NCI-H2081 (cell line): ENCODE measurements around the gene TTC28.
"Not testable (repeated sequence)": the region's sequence is repeated elsewhere in the genome, so short reads cannot be mapped to it uniquely, and the experiment has no call there.

Experiments
- DNase-seq, 2 experiments: peaks; one replicate each; lab custom pipeline; 2025; lab: John Stamatoyannopoulos, UW

Gene TTC28

DNA sequence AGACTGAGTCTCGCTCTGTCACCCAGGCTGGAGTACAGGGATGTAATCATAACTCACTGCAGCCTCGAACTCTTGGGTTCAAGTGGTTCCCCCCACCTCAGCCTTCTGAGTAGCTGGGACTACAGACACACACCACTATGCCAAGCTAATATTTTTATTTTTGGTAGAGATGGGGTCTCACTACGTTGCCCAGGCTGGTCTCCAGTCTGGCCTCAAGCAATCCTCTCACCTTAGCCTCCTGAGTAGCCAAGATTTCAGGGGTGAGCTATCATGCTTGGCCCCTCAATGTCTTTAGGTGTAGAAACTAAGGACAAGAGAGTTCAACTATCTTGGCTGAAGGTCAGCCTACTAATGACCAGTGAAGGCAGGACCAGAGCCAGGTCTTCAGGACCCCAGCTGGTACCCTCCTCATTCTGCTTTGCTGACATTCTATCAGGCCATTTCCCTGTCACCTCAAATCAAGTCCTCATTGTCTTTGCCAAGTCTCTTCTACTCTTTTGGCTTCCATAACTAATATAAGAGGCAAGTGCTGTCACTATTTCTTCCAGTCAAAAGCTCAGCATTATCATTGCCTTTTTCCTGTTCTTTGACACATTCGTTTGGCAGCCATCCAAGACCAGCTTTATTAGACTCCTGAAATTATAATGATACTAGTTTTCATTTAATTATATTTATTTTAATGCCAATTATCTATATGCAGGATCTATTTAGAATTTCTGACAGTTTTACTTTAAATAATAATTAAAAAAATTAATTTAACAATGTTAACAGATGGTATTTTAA lies 496.4 kb downstream of the TTC28 start:
- DNase-seq = peak in 1 of 2 experiments; percentile 25

DNA sequence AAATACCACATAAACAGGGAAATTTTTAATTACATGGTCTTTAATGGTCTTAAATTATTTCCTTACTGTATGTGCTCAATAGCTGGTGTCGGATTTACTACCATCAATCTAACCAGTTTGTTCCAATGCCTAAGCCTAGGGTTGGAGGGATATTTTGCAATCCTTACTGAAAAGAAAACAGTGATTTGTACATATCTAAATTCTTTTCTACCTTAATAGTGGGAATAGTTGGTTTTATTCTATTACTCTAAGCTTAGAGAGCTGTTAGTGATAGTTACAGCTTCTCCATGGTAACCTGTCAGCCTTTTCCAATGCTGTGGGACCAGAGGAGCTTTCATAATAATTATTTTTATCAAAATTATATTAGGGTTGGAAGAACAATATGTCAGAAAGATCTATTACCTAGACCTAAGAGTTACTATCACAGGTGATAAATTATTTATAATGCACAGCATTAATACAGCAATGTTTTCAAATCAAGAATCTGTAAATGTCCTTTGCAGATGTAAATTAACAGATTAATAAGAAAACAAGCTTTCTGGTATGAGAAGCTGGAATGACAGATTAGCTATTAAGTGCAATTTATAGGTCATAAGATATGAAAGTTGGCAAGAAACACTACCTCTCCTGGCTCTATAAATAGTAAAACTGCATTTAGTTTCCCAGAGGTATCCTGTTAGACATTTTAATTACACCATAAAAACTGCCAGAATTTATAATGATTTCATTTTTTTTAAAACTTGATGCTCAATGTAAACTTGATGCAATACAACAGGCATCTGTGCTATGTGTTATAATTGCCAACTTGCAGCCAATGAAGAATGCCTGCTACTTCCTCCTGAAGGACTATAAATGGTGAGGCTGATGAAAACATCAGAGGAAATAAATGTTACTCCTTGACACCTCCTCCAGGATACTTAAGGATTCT lies 498.6 kb downstream of the TTC28 start:
- no peak for DNase-seq

DNA sequence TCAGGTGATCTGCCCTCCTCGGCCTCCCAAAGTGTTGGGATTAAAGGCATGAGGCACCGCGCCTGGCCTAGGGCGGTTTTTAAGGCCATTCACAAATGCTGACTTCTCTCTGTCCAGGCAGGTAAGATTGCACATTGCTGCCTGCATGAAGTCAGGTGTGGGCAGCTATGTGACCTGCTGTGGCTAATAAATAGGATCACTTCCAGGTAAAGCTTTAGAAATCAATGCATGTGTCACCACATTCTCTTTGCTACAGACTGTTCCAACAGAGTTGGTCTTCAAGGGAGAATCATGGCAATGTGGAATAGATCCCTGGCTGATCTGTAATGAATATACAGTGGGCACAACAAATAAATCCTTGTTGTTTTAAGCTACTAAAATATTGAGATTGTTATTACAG lies 500.2 kb downstream of the TTC28 start:
- DNase-seq = no peak

DNA sequence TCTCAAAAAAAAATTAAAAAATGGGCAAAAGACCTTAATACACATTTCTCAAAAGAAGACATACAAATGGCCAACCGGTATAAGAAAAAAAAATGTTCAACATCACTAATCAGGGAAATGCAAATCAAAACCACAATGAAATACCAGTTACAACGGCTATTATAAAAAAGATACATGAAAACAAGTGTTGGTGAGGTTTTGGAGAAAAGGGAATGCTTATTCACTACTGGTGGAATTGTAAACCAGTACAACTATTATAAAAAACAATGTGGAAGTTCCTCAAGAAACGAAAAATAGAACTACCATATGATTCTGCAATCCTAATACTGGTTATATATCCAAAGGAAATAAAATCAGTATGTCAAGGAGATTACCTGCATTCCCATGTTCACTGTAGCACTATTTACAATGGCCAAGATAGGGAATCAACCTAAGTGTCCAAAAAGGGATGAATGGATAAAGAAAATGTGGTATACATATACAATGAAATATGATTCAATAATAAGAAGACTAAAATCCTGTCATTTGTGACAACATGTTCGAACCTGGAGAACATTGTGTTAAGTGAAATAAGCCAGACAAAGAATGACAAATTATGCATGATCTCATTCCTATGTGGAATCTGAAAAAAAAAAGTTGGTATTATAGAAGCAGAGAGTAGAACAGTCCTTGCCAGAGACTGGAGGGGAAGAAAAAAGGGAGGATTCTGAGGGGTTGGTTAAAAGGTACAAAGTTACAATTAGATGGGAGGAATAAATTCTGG lies 503.7 kb downstream of the TTC28 start:
- no peak for DNase-seq

DNA sequence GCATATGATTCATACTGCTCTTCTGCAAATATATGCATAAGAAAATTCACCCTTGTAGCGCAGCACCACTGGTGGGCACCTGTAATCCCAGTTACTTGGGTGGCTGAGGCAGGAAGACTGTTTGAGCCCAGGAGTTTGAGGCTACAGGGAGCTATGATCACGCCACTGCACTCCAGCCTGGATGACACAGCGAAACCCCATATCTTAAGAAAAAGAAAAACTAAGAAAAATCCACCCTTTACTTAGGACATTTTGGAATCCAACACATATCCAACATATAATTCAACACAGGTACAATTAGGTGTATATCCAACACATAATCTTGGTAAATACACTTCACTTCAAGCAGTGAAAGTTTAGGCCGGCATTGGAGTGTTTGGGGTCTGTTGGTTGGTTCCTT lies 505.1 kb downstream of the TTC28 start:
- DNase-seq = no peak

DNA sequence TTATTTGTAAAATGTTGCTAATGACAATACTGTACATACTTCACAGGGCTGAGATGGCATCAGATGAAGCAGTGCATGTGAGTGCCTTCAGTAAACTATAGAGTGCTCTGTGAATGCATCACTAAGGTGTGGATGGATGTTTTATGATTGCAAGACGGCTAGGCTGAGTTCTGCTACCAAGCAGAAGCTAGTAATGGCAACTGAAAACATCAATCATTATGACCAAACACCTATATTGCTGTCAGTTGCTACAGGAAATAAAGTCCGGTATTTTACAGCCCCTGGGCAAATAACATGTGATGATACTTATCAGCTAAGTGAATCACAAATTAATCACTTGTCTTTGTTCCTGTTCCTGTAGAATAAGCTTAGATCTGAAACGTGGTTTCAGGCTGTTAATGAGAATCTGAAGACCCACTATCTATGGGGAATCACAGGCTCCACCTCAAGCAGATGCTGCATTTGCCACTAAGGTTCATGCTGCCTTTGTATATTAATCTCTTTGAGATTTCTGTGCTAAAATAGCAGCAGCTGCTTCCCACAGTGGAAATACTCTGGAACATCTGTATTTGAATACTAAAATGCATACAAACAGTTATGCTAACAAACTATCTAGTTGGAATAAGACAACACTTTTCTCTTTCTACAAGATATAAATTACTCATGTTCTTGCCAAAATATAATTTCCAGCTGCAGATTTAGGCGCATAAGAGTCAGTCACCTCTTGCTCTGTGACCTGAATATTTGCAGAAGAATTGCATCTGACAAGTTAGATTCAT lies 506.6 kb downstream of the TTC28 start:
- DNase-seq = peak in 1 of 2 experiments; percentile 56

DNA sequence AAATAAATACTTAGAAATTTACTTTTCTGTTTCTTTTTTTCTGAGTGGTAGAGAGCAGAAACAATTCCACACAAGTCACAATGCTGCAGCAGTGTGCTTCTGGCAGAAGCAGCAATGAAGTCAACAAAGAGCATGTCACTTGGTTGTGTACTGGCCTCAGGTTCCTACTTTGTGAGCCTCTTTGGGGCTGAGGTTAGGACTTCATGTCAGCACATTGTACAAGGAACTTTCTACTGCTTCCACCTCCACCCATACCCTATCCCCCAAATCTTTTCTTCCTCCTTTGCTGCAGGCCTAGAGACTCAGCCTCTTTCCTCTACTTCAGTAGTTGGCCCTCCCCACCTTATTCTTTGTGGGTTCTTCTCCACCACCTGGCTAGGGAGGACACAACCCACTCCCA lies 507.9 kb downstream of the TTC28 start:
- no peak for DNase-seq

DNA sequence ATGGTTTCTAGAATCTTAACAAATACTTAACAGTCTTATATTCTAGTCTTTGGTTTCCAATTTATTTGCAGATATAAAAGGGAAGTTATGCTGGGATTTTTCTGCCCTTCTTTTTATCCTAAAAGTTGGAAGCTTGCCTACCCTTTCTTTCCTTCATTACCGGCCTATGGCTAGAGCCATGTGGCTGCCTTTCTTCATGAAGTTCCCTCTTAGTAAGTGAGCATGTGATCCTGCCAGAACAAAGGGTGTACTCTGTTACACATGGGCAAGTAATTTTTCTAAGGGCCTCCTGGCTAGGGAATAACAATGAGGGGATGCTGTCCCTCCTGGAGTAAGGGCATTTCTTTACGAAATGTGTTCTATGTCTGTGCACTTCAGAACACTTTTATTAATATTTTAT lies 508.5 kb downstream of the TTC28 start:
- no peak for DNase-seq

DNA sequence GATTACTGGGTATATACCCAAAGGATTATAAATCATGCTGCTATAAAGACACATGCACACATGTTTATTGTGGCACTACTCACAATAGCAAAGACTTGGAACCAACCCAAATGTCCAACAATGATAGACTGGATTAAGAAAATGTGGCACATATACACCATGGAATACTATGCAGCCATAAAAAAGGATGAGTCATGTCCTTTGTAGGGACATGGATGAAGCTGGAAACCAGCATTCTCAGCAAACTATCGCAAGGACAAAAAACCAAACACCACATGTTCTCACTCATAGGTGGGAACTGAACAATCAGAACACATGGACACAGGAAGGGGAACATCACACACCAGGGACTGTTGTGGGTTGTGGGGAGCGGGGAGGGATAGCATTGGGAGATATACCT lies 510.3 kb downstream of the TTC28 start:
- not testable (repeated sequence) for DNase-seq

DNA sequence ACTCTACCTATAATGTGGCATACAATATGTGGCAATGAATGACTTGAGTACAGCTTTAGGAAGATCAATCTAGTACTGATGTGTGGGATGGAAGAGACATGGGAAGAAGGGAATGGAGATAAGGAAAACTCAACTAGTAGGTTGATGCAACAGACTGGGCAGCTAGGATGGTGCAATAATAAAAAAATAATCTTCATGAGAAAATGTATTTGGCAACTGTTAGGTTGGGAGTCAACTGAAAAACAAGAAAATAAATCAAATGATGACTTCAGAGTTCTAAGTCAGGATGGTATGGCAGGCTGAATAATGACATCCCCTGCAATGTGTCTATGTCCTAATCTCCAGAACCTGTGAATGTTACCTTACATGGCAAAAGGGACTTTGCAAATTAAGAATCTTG lies 523.8 kb downstream of the TTC28 start:
- no peak for DNase-seq

DNA sequence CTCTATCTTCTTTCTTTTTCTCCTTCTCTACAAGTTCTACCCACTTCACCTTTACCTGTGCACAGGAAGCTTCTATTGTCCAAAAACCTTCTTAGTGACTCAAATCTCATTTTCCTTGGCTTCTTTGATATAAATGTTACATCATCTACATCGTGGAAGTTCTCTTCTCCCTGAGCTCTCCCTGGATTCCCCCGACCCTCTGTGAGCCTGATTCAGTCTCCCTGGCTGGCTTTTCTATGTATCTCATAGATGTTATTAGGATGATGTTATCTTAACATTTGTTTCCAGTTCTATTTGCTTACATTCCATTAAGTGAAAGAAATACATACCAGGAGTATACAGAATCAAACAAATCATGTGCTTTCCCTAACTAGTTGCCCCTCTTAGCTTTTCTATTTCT lies 524.8 kb downstream of the TTC28 start:
- DNase-seq = no peak

DNA sequence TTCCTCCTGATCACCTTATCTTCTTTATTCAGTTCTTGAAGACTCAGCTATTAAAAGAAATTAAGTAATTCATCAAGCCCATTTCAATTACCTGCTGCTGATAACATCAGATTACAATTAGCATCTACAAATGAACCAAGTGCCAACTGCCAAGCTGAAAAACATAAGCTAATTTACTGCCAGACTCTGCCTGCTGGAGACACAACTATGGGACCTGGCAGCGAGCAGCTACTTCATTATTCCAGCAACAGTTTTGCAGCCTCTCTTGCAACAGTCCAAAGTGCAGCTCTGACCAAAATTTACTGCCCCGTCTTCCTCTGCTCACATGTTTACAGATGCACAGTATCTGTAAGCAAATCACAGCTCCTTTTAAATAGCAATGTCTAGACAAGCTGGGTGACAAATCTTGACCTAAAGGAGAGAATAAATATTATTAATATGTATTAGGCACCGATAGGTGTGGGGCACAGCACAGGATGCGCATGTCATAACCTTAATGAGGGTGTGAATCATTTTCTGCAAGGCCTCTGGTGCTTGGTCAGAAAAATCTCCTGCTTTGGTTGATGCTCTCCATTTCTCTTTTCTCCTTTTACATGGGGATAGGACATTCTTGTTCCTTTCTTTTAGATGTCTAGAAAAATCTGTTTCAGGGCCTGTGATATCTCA lies 528.4 kb downstream of the TTC28 start:
- no peak for DNase-seq

DNA sequence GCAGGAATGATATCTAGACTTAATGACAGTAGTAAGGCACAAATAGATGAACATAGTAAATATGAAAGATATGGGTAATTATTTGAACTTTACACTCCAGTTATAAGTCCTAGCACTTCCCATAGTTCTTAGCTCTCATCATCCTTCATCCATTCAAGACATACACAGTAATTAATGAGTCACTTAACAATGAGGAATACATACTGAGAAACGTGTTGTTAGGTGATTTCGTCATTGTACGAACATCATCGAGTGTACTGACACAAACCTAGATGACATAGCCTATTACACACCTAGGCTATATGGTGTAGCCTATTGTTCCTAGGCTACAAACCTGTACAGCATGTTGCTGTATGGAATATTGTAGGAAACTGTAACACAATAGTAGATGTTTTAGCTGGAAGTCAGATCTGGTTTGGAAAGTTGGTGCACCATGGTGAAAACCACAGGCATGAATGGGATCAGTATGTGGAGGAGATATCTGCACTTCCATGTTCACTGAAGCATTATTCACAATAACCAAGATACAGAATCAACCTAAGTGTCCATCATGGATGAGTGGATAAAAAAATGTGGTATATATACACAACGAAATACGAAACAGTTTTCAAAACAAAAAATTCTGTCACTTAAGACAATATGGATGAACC lies 530.7 kb downstream of the TTC28 start:
- DNase-seq = no peak

DNA sequence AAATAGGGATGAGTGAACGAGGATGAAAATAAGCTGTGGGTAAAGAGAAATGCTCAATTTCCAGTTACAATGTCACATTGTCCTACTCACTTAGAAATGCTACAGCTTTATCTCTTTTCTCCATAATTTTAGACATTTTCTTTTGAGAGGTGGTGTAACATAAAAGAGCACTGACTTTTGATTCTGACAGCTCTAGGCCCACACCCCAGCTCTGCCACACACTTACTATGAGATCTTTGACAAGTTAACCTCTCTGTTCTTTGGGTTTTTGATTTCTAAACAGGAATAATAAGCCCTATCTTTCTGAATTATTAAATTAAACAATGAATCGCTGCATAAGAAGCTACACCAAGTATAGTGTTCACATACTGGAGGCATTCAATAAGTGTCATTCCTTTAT lies 532.2 kb downstream of the TTC28 start:
- DNase-seq = no peak

DNA sequence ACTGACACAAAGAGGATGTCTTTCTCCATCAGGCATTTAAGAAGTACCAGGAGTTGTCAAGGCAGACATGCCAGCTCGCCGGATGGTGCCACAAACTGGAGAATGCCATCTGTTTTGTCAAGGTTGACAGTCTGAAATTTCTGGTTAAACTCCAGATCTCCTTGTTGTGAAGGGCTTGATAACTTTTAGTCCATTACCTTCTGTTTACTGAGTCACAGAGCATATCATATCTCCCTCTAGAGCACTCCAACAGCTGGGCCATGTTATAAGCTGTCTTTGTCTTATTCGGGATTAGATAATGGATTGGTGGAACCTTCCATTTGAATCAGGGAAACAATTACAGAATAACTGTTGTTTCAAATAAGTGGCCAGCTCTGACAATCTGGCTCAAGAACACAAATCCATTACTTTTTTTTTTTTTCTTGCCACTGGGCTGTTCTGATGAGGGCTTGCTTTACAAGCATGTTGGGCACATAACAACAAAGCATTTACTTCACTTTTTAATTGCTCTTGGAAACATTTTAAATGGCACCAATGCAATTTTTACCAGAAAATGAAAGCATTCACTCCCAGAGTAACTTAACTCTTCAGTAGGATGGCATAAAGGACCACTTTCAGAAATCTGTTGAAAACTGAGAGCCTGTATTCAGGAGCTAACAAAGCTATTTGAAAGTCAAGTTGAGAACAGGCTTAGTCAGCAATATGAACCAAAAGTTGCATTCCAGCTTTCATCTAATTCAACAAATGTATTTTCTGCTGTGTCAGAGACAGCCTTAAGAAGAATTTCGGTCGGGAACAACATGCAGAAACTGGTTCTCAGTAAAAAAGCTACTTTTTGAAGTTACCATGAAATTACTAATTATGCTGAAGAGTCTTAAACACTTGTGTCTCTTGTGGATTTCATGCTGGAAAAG lies 533.0 kb downstream of the TTC28 start:
- no peak for DNase-seq

DNA sequence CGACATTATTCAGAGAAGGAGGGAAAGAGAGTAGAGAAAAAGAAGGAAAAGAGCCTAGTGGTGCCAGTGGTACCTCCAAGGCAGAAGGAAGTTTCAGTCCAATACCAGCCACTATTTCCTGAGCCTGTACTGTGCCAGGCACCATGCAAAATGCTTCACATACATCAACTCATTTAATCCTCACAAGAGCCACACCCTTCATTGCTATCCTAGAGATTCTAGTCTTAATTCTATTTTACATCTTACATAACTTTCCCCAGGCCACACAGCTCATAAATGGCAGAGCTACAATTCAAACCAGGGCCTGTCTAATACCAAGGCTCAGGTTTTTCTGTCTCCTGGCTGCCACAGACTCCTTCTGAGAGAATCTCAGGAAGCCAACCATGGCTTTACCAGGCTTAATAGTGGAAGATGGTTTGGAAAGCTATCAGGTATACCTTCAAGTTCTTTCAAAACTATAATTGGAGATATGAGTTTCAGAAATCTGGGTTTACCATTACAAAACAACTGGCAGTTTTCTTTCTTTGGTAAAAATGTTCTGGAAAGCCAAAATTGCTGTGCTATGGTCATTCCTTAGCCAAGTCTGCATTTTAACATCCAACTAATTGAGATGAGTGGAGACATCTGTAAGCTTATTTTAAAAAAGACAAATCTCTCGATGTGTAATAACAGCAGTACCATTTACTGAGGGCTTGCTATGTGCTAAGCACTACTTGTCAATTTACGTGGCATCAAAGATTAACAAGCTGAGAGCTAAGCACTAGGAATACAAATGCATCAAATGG lies 535.5 kb downstream of the TTC28 start:
- DNase-seq = no peak

DNA sequence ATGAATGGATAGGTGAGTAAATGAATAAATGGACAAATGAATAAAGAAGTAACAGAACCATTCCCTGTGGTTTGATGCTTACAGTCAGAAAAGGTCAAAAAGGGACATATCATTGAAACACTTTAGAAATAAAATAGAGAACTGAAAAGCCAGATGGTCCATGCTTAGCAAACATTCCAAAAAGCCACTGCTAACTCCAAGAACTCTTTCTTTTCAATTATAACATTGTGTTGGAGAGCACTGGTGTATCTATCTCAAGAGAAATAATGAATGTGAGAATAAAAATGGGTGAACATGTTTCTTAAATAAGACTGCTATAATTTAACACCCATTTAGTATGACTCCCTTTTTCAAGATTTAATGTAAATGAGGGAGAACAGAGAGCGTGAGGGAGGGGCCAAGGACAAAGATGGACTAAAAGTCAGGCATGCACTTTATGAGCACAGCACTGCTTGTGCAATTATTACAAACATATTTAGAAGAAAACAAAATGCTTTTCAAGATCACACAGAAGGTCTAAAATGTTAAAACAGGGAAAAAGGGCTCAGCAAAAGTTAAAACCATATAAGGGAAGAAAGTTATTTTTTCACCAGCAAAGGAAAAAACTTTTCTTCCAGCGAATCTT lies 536.3 kb downstream of the TTC28 start:
- DNase-seq = no peak

DNA sequence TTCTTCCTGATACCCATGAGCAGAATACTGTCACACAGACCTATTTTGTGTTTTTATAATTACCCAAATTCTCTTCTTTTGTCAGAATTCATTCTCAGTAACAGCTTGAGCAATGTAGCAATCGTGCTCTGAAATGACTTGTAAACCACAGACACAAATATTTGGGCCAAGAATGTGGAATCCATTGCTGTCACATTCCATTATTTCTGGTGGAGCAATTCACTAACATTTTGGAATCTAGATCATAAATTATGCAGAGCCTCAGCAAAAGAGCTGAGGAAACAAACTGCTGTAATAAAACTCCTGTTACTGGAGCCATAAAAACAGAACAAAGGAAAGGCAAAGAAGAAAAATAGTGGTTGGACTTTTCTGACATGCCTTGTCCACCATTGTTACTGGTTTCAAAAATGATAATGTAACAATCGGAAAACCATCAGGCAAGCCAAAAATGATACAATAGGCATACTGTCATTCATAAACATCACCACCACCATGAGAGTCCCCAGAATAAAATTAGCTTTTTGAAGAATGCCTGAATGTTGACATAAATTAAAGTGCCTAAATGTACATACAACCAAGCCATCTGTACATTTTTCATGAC lies 537.2 kb downstream of the TTC28 start:
- no peak for DNase-seq
